ENCODE data around the gene CAMK4.
"Not testable (repeated sequence)": the region's sequence is repeated elsewhere in the genome, so short reads cannot be mapped to it uniquely, and the experiment has no call there.

Gene CAMK4

DNA sequence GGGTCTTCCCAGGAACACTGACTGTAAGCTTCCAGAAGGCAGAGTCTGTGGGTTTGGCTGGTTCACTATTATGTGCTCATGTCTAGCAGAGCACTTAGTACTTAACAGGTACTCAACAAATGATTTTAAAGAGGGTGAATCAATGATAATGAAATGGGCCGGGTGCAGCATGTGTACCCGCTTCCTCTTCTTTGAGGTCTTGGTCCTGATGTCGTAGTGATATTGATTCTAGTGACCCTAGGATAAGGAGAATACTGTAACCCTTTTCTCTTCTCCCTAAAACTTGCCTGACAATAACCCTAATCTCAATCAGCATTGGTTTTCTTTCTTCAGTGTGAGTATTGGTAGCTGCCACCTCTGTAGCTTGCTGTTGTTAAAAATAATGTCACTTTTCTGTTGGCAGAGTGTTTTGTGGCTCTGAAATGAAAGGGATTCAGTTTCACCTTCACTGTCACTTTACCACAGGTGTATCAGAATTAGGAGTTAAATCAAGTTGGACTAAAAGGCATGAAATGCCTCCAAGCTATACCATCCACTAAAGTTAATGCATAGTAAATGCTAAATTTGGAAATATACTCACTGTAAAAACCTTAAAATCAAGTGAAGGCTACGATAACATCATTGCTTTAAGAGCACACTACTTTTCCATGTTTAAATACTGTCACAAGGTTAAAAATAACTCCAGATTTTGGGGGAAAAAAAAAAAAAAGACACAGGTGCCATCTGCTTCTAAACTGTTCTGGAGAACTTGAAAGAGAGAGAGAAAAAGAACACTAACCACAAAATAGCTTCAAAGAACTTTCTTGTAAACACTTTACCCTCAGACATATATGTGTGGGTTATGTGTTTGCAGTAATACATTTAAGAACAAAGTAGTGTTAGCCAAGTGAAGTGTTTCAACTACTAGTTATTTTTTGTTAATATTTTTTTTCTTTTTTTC, 6.0 kb downstream of the CAMK4 start:
- DNase-seq: no peak

DNA sequence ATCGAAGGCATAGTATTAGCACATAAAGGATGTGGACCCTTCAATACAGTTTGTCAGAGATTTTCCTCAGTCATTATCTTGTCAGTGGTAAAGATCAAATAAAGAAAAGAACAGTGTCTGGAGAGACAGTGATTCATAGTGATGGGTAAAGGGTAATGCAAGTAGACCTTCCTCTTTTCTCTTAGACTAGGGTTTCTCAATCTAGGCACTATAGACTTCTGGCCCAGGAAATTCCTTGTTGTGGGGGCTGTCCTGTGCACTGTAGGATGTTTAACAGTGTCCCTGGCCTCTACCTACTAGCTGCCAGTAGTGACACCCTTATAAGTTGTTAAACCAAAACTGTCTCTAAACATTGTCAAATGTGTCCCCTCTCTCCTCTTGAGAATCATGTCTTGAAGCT, 6.9 kb downstream of the CAMK4 start:
- no peak for DNase-seq

DNA sequence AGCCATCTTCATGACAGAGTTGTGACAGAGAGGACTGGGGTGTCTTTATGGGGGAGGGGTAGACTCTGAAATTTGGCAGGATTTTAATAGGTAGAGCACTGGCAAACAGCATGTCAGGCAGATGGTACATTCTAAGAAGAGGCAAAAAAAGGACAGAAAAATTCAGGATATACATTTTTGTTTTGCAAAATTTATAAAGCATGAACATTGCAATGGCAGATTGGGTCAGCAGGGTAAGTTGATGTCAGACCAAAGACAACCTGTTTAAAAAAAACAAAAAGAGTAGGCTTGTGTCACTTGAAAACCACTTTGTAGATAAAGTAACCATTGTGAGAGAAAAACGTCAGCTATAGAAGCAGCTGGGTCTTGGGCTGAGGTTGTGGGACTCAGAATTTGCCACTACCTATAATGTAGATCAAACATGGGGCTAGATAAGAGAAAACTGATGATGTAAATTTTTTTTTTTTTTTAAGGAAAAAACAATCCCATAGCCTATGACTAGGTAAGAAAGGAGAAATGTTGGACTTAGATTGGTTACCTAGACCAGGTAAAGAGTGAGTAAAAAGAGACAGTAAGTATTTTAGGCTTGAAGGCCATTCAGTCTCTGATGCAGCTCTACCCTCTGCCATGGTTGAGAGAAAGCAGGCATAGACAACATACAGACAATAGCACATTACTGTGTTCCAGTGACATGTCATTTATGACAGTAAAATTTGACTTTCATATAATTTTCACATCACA, 8.3 kb downstream of the CAMK4 start:
- DNase-seq: no peak

DNA sequence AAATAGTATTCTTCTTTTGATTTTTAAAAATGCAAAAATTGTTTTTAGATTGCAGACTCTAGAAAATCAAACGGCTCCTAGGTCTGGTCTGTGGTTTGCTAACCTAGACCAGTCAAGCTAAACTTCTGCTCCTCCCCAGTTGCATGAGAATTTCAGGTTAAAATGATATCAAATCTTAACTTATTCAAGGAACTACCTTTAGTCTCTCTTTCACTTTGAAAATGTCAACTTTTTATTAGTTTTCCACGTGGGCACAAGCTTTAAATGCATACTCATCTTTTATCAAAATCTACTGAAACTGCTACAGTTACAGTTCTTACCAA, 8.8 kb downstream of the CAMK4 start:
- DNase-seq: no peak

DNA sequence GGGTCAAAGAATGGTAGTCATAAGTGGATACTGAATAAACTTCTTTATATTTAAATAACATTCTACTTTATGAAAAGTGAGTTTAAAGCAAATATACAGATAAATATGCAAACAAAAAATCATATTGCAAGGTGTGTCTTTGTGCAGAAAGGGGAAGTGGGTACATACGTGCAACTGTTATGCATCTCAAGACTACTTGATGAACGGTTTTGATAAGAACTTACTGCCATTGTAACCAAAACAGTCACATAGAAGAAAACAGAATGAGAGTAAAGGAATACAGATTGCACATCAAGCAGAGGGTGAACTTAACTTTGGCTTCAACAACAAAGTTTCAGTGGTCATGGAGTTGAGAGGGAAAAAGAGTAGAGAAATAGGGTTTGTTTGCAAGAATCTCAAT, 9.9 kb downstream of the CAMK4 start:
- no peak for DNase-seq

DNA sequence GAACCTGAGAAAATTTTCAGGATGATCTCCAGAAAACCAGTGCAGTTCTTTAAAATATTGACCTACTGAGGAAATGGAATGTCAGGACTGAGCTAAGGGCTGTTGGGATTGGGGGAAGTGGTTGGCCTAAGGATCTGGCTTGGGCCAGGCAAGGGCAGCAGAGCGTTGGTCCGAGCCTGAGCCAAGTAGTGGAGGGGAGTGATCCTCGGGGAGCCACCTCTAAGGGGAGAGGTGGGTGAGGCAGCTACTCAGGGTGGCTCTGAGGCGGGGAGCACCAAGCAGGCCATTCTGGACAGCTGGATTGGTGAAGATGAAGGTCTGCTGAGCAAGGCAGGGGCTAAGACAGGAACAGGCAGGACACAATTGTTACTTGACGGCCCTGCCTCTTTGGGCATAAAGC, 11.5 kb downstream of the CAMK4 start:
- no peak for DNase-seq

DNA sequence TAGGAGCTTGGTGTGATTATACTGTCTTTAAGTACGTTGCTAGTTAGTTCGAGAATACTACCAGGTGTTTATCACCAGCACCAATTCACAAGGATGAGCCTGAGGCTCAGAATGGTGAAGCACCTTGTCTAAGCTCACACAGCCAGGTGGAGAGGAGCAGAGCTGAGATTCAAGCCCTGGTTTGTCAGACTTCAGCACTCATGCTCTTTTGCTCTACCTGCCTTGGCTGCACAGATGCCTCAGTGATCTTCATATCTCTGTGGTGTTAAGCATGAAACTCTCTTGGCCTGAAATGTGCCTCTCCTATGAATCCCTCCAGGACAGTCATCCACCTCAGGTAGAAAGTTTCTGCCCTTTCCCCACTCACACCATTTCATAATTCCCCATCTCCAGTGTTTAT, 12.2 kb downstream of the CAMK4 start:
- no peak for DNase-seq

DNA sequence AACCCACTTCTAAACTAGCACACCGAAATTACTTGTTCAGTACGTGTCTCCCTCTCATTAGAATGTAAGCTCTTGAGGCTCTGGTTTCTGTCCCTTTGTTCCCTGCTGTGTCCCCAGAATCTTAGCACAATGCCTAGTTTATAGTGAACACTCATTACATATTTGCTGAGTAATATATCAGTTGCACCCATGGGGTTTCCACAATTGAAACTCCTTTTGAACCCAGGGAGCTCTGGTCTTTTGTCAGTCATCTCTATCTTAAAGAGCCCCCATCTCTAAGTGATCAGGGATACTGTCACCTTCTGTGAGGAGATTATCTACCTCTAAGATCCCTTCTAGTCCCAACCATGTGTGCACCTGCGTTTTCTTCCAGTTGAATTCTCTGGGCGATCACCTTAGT, 12.8 kb downstream of the CAMK4 start:
- no peak for DNase-seq

DNA sequence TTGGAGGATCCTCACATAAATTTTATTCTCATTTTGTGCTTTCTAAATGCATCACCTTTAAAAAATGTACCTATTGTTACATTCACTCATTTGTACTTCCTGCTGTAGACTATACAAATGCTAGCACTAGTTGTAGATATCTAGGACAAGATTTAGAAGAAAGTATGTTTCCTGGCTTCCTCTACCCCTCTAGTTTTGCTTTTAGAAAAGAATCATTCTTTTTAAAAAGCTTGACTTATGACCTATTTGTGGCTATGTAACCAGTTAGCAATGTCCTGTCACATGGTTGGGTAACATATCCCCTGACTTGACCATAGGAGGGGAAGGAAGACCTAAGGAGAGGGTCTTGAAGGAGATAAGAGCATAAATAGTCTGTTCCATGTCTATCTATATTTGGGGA, 13.3 kb downstream of the CAMK4 start:
- DNase-seq: no peak

DNA sequence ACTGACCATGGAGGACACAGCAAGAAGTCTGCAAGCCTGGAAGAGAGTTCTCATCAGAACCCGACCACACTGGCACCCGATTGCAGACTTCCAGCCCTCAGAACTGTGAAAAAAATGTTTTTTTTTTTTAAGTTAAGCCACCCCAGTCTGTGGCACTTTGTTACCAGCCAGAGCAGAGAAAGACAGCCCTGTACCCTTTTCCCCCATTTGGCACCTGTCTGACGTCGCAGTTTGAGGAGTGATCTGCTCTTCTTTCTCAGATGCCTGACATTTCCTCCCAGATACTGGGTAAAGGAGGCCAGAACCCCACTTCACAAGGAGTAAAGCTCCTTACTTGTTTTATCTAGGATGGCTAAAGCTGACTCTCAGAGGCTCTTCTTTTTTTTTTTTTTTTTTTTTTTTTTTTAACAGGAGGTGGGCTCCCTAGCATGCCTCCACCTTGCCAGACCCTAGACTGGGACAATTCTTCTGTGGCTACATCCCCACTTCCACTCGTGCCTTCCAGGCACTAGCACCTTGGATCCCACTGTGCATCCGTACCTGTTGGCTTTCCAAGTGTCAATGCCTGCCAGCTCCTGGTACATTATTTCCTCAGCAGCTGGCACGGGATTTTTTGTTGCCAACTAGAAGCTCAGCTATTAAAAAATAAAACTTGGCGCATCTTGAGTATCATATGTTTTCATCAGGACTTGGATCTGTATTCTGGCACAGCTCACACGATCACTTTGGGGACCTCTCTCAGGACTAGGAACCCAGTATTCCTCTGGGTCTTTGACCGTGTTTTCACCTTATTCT, 14.4 kb downstream of the CAMK4 start:
- no peak for DNase-seq

DNA sequence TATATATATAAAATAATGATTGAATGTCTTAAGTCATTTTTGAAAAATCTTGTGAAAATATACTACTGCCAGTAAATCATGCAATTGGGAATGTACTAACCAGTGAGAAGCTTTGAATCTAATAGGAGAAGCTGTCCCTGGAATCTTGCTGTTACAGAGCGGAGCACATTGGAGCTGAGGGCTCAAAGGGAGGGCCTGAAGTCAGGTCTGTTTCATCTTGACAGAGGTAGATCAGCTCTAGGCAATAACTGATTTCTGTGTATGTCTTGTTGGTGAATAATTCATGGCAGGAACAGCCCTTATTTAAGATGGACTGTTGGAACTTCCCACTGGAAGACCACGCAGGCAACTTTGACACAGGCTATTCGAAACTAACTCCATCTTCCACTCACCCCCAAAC, 17.5 kb downstream of the CAMK4 start:
- no peak for DNase-seq

DNA sequence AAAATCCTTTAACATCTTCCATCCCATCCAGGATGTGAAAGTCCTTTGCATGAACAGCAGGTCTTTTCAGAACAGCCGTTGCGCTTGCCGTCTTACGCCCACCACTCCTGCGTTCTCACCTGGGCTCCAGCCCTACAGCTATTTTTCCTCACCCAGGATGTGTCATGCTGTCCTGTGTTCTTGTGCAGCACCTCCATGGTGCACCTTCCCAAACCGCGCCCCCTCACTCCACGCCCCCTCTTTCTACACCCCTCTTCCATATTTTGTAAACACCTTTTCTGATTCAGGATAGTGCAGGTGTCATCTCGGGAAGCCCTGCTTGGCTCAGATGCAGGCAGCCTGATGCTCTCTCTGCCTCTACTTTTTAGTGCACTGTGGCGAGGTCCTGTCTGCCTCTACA, 18.4 kb downstream of the CAMK4 start:
- DNase-seq: no peak

DNA sequence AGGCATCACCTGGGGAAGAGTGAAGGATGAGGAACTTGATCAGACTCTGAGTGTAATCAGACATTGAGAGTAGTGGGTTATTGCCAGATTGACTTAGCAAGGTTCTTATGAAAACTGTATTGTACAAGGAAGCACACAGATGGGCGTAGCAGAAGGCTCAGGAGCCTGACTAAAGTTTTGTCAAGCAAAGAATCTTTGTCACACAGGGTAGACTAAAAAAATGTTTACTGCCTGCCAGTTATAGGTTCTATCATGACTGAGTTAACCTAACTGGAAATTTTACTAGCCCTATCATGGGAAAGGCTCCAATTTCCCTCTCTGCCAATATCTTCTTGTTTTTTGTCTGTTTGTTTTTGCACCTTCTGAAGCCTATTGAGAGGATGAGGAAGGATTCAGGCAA, 19.1 kb downstream of the CAMK4 start:
- DNase-seq: no peak

DNA sequence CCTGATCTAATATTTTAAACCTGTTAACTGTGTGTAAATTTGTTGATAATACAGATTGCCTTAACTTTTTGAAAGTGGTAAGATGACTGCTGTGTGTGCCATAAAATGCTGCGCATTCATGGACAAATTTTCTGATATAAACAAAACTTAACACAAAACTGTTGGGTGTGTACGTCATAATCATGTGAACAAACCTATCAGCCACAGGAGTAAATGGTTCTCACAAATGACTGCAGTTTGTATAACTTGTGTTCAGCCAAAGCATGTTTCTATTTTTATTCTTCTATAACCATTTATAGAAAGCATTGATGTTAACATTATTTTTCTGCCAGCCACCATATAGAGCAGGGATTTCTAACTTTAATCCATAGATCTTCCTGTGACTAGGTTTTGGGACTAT, 21.5 kb downstream of the CAMK4 start:
- no peak for DNase-seq

DNA sequence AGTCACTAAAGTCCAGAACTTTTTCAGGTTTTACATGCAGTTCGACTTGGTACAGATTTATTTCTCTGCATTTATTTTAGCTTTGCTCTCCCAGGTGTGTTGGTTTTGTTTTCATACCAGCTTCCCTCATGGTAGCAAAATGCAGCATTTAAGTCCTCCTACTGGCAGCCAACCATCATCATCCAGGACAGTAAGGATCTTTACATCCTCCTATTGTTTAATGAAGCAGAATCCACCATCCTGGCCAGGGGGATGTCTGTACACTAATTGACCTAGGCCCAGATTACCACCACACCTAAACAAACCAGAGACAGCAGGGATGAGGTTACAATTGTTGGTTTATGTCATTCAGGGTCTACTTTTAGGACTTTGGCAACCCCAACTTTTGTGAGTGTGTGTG, 22.3 kb downstream of the CAMK4 start:
- DNase-seq: no peak

DNA sequence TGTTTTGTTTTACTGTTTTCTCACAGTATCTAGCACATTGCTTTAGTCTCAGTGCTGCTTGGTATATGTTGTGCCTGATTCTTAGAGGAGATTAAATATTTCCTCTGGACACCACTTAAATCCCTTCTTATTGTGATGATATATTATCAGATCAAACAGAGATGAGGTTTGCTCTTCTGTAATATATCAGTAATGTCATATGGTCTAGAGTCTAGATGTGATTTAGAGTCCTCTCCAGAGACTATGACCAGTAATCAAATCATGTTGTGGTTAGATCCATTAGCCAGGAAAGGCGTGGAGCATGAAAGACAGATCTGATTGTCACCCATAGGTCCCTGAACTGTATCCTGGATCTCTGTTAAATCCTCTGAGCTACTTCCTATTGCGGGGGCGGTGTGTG, 24.4 kb downstream of the CAMK4 start:
- no peak for DNase-seq

DNA sequence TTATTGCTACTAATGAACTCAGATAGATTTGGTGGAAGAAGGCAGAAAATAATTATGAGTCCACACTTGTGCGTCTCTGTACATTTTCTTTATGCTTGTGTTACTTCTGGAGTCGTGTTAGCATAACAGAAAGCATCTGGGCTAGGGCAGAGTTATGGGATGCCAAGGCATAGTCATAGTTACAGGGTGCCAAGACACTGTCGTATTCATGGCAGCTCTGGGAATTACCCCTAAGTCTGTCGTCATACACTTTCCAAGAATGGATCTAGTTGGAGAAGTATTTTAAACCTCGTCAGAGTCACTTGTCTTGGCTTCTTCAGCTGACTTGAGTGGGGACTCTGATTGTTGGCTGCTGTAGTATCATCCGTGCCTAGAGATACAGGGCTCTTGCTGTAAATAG, 27.7 kb downstream of the CAMK4 start:
- no peak for DNase-seq

DNA sequence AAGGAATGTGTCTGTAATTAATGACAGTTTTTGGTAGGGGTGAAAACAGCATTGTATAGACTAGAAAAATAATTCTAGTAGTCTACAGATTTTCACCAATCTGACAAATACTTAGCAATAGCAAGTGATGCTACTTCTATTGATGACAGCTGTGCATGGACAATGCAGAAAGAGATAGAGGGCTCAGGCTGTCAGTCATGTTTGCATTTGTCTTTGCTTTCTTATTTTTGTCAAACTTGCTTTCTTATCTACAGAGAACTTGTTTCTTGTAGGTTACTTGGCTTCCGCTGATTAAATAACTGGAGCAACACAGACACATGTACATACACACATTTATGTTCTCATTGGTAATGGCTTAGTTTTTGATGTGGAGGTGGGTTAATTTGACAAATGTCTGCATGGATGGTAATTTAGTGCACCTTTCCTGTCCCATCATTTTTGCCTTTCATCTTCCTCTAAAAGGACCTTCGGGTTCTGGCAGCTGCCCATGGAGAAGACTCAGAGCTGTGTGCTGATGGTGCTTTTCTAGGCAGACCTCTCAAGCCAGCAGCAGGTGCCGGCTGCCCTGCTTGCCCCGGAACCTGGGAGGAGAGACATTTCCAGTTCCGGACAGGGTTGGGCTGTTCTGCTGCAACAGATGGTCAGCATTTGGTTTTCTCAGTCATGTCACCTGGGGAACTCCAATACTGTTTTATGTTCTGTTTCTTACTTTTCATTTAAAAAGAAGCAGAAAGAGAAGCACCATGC, 28.8 kb downstream of the CAMK4 start:
- no peak for DNase-seq

DNA sequence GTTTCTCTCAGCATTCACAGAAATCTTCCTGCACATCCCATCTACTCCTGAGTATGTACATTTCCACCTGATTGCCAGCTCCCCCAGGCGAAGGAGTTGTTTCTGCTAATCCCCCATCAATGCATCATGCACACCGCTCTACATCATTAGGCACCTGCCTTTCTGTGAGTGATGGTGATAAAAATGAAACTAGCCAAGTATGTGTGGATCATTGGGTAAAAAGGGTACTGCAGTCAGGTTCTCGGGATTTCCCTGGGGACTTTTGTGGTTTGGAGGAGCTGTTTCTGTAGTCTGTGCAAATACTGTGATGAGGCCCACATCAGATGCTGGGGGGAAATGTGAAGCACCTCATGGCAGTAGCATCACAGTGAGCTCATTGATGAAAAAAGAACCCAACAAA, 30.4 kb downstream of the CAMK4 start:
- no peak for DNase-seq

DNA sequence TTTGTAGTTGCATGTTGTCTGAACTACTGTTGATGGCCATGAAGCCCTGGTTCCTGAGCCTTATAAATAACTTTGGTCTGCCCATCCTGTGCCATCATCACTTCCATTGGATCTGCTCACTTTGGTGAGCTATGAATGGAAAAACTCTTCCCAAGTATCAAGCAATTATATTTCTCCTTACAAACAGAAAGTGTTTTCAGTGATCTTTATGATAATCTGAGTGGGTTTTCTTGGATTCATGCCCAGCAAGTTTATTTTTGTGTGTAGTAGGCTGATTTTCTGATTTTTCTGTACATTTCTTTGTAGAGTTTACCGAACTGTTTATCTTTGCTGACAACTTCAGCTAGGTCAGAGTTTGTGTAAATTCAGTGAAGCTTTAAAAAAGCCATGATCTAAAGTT, 31.0 kb downstream of the CAMK4 start:
- DNase-seq: no peak

DNA sequence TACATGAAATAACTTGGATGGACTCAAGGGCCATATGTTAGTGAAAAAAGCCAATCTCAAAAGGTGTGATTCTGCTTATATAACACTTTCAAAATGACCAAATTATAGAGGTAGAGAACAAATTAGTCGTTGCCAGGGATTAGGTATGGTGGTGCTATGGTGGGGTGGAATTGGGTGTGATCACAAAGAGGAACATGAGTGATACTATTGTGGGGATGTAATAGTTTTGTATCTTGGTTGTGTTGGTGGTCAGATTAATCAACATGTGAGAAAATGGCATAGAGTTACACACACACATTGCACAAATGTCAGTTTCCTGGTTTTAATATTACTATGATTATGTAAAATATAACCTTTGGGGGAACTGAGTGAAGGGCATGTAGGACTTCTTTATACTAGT, 31.9 kb downstream of the CAMK4 start:
- no peak for DNase-seq

DNA sequence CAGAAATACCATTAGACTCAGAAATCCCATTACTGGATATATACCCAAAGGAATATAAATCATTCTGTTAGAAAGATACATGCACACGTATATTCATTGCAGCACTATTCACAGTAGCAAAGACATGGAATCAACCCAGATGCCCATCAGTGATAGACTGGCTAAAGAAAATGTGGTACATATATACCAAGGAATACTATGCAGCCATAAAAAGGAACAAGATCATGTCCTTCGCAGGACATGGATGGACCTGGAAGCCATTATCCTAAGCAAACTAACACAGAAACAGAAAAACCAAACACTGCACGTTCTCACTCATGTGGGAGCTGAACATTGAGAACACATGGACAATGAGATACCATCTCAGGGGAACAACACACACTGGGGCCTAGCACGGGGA, 33.4 kb downstream of the CAMK4 start:
- not testable (repeated sequence) for DNase-seq

DNA sequence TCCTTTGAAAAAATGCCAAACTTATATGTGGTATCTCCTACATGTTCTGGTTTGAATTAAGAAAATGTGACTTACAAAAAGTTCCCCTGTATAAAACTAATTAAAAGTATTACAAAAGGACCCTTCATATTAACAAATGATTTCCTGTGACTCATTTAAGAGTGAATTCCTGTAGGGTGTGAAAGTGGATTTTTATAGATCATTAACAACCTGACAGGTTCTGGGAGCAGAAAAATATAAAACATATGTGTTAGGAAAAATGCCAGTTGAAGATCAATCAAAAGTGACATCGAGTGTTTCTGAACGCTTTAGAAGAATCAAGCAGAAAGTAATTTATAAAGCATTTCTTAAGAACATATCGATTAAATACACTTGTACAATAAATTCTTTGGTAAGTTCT, 35.5 kb downstream of the CAMK4 start:
- DNase-seq: no peak

Measured in suppressor macrophage treated with lipopolysaccharide for 4 hours (primary cell).